ENCODE data around the gene RXRG.

The RXRG gene

DNA sequence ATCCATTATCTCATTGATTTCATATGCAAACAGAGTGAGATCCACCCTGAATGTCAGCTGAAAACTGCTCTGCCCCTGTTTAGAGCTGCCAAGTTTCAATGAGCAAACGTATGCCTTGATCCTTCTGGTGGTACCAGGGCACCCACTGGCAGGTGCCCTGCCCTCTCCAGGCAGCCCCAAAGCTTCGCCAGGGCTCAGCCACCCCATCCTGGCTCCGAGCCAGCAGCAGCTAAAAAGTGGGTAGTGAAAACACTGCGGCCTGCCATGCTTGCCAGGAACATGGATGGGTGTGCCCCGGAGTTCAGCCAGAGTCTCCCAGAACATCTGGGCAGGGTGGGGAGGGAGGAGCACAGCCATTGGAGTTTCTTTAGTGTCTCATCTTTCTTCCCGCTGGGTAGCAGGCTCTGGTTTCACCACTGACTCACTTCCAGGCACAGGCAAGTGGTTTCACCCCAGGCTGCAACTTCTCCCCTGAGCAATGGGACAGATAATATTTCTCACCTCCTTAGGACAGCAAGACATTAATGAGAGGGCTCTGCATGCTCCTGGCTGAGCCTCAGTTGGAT is 80.3 kb downstream of the RXRG start:
- DNase-seq, result no peak

DNA sequence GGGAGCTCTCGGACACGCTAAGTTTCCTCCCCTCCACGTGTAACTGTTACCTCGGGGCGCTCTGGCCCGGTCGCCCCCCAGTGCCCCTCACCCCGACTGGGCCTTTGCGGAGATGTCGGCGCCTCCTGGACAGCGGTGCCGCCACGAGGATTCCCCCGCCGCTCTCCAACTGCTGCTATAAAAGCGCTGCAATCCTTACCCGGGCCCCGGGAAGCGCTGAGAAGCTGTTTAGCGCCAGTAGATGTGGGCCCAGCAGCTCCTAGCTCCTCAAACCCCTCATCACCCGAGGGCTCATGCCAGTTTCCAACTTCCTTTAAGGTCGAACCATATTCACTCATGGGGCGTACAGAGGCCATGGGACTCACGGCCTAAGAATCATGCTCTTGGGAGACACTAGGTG is 88.0 kb downstream of the RXRG start:
- DNase-seq, result no peak

DNA sequence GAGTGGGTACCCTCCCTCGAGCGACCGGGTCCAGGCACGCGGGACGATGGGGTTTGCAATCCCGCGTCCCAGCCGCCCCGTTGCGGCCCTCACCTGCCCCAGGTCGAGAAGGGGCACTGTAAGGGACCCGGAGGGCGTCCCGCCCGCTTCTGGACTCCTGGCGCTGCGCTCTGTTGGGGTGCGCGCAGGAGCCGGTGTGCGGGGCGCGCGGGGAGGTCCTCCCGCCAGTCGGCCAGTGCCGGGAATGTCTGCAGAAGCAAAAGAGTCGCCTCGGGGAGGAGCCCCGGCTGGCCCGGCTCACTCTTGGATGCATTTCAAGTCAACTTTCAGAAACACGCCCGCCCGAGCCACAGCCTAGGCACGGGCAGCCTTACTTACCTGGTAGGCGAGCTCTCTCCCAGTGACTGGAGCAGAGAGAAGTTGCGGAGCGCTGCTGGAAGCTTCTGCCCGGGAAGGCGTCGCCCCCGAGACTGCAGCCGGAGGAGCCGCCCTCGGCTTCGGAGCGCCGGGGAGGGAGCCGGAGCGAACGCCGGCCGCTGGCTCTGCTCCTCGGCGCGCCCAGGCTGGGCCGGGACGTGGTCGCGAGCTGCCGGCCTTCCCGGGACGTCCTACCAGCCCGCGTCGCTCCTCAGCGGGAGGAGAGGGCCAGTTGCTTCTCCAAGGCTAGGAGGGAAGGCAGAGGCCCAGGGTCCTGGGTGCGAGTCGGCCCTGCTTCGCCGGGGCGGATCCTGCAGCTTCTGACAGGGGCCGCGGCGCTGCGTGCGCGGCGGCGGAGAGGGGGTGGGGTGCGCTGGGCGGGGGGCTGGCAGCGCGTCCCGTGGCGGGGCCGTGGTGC is 88.7 kb downstream of the RXRG start, which contains the start of gene LMX1A:
TSS of gene LMX1A (minus strand) at position 739 of the 835 bp plus-strand sequence. CDS start 1,156 bp downstream, outside the sequence.
- DNase-seq, result no peak

DNA sequence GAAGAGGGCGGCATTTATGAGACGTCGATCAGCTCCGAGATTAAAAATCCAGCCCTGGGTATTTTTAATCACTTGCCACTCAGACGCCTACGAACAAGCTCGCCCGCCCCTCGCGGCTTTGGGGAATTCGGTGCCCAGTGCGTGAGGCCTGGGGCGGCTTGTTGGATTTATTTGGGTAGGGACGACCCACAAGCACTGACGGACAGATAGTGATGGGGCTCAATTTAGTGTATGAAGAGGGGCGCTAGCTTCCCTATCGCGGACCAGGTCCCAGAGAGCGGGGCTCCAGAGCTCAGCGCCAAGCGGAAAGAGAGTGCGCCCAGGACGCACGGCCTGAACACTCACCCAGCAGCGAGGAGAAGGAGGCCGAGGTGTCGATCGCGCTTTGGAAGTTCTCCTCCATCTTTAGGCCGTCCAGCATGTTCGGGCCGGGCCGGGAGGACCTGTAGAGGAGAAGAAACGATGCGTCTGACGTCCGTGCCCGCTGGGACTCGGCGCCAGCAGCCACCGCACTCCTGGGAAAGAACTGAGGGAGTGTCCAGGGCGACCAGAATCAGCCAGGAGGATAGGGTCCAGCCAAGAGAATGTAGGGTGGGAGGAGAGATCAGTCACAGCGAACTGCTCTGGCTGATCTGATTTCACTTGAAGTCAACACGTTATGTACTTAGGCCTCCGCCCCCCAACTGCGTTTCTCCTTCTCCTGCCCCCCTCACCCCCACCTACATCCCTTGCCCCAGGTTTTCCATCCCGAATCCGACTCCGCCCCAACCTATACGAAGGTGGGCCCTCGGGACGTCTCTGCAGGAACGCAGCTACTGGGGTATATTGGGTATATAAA is 89.6 kb downstream of the RXRG start:
- no peak for DNase-seq

DNA sequence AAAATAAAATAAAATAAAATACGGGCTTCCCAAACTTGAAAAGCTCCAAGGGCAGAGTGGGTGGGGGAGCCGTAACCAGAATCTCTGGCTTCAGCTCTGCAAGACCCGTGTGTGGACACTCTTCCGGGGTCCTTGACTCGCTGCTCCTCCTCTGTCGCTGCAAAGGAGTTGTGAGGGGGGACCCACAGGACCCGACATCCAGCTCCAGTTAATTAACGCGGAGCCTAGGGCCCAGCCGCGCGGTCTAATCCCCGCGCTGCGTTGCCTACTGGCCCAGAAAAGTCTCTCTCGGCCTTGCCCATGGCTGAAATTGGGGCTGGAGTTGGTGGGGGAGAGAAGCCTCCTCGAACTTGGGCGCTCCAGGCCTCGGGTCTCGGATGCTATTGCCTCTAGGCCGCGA is 90.2 kb downstream of the RXRG start:
- no peak for DNase-seq

DNA sequence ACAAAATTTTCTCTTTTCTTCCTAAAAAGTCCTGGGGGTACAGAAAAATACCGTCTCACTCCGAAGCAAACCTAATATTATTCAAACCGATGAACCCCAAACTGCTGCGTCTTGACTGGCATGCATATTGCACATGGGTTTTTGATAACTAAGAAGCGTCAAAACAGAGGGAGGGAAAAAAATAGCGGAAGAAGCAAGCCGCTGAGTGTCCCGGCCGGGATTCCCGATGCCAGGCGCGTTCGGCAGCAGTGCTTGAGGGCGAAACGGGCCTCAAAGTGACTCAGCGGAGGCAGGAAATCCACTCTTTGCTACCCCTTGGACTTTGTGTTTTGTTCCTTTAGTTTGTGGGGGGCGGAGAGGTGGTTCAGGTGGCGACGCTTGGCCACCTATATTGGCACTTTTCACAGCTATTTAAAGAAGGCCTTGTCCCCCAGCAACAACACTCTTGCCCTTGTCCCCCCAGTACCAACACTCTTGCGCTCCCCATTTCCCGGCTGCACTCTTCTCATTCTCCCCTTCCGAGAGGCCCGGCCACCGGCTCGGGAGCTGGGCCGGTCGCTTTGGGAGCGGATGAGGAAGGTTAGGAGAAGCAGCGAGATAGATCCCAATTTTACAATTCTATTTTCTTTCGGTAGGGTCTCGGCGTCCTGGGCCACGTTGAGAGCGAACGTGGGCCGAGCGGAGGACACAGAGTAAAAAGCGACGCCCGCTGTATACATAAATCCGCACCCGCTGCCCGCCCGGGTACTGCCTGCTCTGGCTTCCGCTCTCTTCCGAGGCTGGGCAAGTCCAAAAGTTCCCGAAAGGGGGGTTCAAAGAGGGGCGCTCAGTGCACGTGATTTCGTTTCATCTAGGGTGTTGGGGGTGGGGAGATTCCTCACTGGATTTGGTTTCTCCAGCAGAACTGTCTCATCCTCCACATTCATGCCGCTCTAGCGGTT is 90.9 kb downstream of the RXRG start:
- DNase-seq, result no peak

DNA sequence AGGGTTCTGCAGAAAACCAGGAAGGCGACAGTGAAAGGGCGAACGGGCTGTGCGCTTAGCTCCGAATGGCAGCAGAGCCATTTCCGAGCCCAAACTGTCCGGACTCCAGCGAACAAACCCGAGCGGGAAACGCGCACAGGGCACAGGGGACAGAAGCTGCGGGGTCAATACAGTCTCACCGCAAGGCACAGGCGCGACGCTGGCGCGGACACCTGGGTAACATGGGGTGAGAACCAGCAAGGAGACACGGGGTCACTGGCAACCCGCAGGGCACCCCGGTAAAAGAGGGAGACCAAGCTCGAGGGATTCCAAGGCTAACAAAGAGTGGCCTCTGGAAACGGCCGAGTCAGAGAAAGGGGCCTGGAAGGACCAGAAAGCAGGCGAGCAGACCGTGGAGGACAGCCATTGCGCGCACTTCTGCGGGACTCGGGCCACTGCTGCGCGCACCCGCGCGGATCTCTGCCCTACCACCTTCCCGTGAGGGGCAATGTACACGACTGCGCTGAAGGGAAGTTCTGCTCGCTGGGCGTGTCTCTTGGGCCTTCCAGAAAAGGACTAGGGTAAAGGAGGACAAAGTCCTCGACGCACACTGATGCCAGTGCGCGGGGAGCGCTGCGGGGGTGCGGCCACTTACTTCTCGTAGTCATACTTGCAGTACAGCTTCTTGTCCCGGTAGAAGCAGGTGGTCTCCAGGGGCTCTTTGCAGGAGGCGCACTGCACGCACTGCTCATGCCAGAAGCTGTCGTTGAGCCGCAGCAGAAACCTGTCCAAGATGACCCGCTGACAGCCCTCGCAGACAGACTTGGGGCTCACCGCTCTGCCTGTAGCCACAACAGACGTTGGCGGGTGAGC is 92.3 kb downstream of the RXRG start:
- DNase-seq, result no peak

DNA sequence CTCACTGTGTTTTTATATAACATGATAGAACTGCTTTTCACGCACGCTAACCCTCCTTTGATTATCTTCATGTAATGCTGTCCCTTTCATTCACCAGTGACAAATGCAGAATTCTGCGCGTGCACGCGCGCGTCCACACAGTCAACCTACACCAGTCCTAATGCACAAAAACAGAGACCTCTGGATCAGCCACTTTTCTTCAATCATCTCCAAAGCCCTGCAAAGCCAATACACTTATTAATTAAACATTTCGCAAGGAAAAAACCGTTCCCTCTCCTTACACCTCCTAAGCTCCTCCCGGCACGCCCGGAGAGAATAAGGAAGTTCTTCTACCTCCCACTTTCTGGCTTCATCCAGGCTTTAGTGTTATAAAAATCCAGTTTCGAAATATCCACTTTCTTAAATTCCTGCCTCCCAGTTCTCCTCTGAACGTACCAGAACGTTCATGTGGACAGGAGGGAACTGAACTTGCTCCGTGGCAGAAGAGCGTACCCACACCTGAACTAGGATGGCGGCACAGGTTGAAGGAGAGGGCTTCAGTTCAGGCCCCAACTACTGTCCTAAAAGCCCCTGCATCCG is 93.0 kb downstream of the RXRG start:
- DNase-seq, result no peak
